Activated T-cell treated with anti-CD3 and anti-CD28 coated beads, Interleukin-2, amount 50 U/mL, for 24 hours (primary cell): Measurements from ENCODE around the gene SNX13.
A peak's percentile ranks its signal among the peaks of the same experiment; 100 is the strongest.
"Not testable (repeated sequence)": the region's sequence is repeated elsewhere in the genome, so short reads cannot be mapped to it uniquely, and the experiment has no call there.

ENCODE experiments used
- DNase-seq: peaks from one replicate; pipeline ENCODE4 v3.0.0-alpha.2; 2020
- H3K27ac Mint-ChIP-seq: 2 replicates; pipeline ENCODE4 v1.8.0; 2020; ENCODE audit warnings: mild to moderate bottlenecking, mixed read lengths
- H3K27me3 Mint-ChIP-seq: 2 replicates; pipeline ENCODE4 v1.8.0; 2020; ENCODE audit warnings: mixed read lengths
- H3K36me3 Mint-ChIP-seq: 2 replicates; pipeline ENCODE4 v1.8.0; 2020; ENCODE audit warnings: low read depth, mixed read lengths
- H3K4me1 Mint-ChIP-seq: 2 replicates; pipeline ENCODE4 v1.8.0; 2020; ENCODE audit warnings: low read depth, mixed read lengths
- H3K4me3 Mint-ChIP-seq: 2 replicates; pipeline ENCODE4 v1.8.0; 2020; ENCODE audit warnings: mild to moderate bottlenecking, moderate library complexity, mixed read lengths
- H3K9me3 Mint-ChIP-seq: 2 replicates; pipeline ENCODE4 v1.8.0; 2020; ENCODE audit warnings: mixed read lengths

Gene SNX13

DNA sequence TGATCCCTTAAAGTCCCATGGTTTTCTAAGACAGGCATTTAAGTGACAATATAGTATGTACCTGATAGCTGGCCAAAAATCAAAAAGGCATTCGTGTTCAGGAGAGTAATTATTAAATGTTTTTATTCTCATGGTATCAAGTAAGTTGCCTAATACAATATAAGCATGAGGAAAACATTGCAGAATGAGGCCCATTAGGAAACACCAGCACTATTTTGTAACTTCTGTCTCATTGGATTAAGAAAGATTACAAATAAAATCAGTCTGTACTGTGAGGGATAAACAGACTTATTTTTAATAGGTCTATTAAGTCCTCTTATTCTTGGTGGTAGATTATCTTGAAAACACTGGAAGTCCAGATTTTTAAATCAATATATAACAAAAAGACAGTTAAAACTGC is 110.1 kb downstream of the SNX13 start:
- no peaks in the 10 kb centered on the region for H3K27me3 Mint-ChIP-seq
- H3K9me3 Mint-ChIP-seq: no peaks in the 10 kb centered on the region
- no peak overlapping the region for H3K4me3 Mint-ChIP-seq
- no peaks in the 10 kb centered on the region for H3K4me1 Mint-ChIP-seq
- no peak overlapping the region for H3K27ac Mint-ChIP-seq
- no peak for DNase-seq
- peaks cover 50% of the 10 kb centered on the region for H3K36me3 Mint-ChIP-seq

DNA sequence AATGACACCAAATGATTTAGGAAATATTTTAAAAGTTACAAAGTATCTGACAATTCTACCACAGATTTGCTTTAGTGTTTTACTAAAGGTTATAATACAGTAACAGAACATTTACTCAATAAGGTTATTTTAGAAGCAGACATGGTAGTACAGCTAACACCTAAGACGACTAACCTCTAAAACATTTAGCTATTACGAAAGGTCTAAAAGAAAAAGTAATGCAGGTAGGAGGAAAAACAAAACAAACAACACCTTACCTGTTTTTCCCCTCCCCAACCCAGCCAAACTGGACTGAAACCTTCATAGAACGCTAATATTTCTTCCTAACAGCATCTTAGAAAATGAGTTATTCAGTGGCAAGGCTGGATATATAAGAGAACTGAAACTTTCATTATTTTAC is 111.3 kb downstream of the SNX13 start:
- H3K9me3 Mint-ChIP-seq: no peaks in the 10 kb centered on the region
- no peaks in the 10 kb centered on the region for H3K4me1 Mint-ChIP-seq
- H3K4me3 Mint-ChIP-seq: no peak overlapping the region
- no peak overlapping the region for H3K27ac Mint-ChIP-seq
- H3K27me3 Mint-ChIP-seq: no peaks in the 10 kb centered on the region
- no peak for DNase-seq
- H3K36me3 Mint-ChIP-seq: peaks cover 46% of the 10 kb centered on the region

DNA sequence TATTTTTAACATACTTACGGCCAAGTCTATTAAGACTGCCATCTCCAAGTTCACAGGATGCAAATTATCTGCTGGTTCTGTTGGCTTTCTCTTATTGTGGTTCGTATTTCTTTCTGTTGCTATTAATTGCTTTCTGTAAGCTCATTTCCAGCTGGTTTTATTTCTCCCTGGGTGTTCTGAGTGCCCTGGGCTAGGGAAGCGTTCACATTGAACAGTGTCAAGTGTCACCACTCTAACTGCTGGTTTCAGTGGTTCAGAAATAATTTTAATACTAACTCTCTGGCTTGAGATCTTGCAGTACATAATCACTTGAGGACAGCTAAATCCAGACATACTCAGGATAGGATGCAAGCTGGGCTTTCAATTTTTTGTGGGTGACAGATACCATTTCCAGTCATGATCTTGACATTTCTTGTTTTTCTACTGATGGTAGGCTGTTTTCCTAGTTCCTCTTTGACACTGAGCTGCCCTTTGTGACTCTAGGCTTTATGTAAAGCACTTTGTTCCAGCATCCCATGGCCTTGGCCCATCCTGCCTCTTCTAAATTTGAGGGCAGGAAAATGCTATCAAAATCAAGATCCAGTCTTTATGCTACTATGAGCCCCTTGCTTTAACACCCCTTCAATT is 117.6 kb downstream of the SNX13 start:
- no peak overlapping the region for H3K27ac Mint-ChIP-seq
- peaks cover 55% of the 10 kb centered on the region for H3K36me3 Mint-ChIP-seq
- H3K4me1 Mint-ChIP-seq: no peaks in the 10 kb centered on the region
- H3K4me3 Mint-ChIP-seq: no peak overlapping the region
- no peaks in the 10 kb centered on the region for H3K9me3 Mint-ChIP-seq
- DNase-seq: no peak
- no peaks in the 10 kb centered on the region for H3K27me3 Mint-ChIP-seq

DNA sequence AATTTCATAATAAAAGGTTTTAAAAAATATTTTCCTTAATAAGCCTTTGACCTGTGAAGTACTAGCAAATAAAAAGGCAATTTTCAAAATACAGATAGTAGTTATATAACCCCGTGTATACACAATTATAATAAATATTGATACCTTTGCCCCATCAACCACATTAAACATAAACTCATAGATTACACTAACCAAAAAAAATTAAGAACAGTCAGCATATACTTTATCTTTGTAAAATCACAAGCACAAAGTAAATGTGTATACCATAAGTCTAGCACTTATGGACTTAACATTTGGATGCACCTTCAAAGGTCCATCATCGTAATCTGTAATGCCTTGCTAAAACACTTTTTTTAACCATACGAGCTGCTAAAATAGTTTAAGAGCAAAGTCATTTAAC is 123.4 kb downstream of the SNX13 start:
- H3K4me1 Mint-ChIP-seq: no peaks in the 10 kb centered on the region
- peaks cover 67% of the 10 kb centered on the region for H3K36me3 Mint-ChIP-seq
- no peak overlapping the region for H3K27ac Mint-ChIP-seq
- H3K27me3 Mint-ChIP-seq: no peaks in the 10 kb centered on the region
- H3K4me3 Mint-ChIP-seq: no peak overlapping the region
- no peak for DNase-seq
- H3K9me3 Mint-ChIP-seq: peaks cover 9% of the 10 kb centered on the region

DNA sequence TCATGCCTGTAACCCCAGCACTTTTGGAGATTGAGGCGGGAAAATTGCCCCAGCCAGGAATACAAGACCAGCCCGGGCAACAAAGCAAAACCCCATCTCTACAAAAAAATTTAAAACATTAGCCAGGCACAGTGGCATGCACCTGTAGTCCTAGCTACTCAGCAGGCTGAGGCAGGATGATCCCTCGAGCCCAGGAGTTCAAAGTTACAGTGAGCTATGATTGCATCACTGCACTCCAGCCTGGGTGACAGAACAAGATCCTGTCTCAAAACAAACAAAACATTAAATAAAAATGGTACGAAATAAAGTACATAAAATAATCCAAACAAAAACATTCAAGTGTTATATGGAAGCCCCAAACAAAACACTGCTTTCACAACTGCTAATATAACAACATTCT is 125.0 kb downstream of the SNX13 start:
- no peaks in the 10 kb centered on the region for H3K27me3 Mint-ChIP-seq
- peaks cover 74% of the 10 kb centered on the region for H3K36me3 Mint-ChIP-seq
- H3K4me1 Mint-ChIP-seq: peaks cover 1% of the 10 kb centered on the region
- H3K4me3 Mint-ChIP-seq: no peak overlapping the region
- no peak for DNase-seq
- H3K9me3 Mint-ChIP-seq: peaks cover 19% of the 10 kb centered on the region
- no peak overlapping the region for H3K27ac Mint-ChIP-seq

DNA sequence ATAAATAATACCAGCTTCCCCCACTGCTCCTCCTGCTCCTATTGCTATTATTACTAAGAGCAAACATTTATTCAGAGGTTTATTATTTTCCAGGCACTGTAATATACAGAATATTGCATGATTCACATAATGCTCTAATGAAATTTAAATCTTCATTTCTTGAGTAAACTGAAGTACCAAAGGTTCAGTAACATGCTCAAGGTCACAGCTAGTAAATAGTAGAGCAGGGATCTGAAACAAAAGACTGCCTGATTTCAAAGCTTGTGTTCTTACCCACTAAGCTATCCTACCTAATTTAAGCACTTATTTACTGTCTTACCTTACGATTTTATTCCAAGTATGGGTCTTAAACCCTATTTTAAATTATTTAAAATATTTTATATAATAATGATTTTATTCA is 126.2 kb downstream of the SNX13 start:
- no peak overlapping the region for H3K4me3 Mint-ChIP-seq
- no peak overlapping the region for H3K27ac Mint-ChIP-seq
- H3K4me1 Mint-ChIP-seq: peaks cover 6% of the 10 kb centered on the region
- H3K27me3 Mint-ChIP-seq: no peaks in the 10 kb centered on the region
- H3K9me3 Mint-ChIP-seq: peaks cover 19% of the 10 kb centered on the region
- H3K36me3 Mint-ChIP-seq: peaks cover 82% of the 10 kb centered on the region
- DNase-seq: no peak

DNA sequence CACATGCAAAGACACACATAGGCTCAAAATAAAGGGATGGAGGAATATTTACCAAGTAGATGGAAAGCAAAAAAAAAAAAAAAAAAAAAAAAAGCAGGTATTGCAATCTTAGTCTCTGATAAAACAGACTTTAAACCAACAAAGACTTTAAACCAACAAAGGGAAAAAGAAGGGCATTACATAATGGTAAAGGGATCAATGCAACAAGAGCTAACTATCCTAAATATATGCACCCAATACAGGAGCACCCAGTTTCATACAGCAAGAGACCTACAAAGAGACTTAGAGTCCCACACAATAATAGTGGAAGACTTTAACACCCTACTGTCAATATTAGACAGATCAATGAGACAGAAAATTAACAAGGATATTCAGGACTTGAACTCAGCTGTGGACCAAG is 131.1 kb downstream of the SNX13 start:
- not testable (repeated sequence) for H3K4me1 Mint-ChIP-seq, H3K27me3 Mint-ChIP-seq, H3K4me3 Mint-ChIP-seq, H3K27ac Mint-ChIP-seq, DNase-seq
- peaks cover 70% of the 10 kb centered on the region for H3K36me3 Mint-ChIP-seq
- peaks cover 19% of the 10 kb centered on the region for H3K9me3 Mint-ChIP-seq

DNA sequence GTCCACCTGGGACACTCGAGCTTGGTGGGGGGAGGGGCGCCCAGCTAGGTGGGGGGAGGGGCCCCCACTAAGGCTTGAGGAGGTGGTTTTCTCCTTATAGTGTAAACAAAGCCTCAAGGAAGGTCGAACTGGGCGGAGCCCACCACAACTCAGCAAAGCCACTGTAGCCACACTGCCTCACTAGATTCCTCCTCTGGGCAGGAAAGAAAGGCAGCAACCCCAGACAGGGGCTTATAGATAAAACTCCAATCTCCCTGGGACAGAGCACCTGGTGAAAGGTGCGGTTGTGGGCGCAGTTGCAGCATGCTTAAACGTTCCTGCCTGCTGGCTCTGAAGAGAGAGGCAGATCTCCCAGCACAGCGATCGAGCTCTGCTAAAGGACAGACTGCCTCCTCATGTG is 133.1 kb downstream of the SNX13 start:
- Mint-ChIP-seq H3K9me3 (peaks cover 13% of the 10 kb centered on the region), H3K4me3 (no peak overlapping the region), H3K4me1 (peaks cover 6% of the 10 kb centered on the region), H3K36me3 (peaks cover 70% of the 10 kb centered on the region), H3K27ac (peak overlapping the region; percentile 4), H3K27me3 (no peaks in the 10 kb centered on the region)
- DNase-seq: no peak

DNA sequence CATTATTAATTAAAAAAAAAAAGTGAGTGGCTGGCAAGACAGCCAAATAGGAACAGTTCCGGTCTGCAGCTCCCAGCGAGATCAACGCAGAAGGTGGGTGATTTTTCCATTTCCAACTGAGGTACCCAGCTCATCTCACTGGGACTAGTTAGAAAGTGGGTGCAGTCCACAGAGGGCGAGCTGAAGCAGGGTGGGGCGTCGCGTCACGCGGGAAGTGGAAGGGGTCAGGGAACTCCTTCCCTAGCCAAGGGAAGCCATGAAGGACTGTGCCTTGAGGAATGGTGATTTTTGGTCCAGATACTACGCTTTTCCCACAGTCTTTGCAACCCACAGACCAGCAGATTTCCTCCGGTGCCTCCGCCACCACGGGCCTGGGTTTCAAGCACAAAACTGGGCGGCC is 133.7 kb downstream of the SNX13 start:
- peaks cover 7% of the 10 kb centered on the region for H3K9me3 Mint-ChIP-seq
- H3K36me3 Mint-ChIP-seq: peaks cover 70% of the 10 kb centered on the region
- no peak for DNase-seq
- no peaks in the 10 kb centered on the region for H3K27me3 Mint-ChIP-seq
- peaks cover 6% of the 10 kb centered on the region for H3K4me1 Mint-ChIP-seq
- no peak overlapping the region for H3K4me3 Mint-ChIP-seq
- no peak overlapping the region for H3K27ac Mint-ChIP-seq

DNA sequence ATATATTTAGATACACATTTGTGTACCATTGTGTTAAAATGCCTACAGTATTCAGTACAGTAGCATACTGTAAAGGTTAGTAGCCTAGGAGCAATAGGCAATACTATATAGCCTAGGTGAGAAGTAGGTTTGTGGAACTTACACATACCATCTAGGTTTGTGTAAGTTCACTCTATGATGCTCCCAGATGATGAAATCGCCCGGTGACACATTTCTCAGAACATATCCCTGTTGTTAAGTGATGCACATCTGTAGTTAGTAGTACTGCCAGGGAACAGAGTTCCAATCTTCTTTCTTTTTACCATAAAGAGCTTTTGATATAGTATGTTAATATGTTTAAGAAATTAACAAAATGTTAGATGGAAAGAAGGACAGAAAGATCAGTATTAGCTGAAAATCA is 138.2 kb downstream of the SNX13 start:
- H3K27ac Mint-ChIP-seq: no peak overlapping the region
- H3K4me1 Mint-ChIP-seq: no peaks in the 10 kb centered on the region
- no peak overlapping the region for H3K4me3 Mint-ChIP-seq
- no peaks in the 10 kb centered on the region for H3K27me3 Mint-ChIP-seq
- H3K36me3 Mint-ChIP-seq: peaks cover 76% of the 10 kb centered on the region
- no peaks in the 10 kb centered on the region for H3K9me3 Mint-ChIP-seq
- DNase-seq: no peak

DNA sequence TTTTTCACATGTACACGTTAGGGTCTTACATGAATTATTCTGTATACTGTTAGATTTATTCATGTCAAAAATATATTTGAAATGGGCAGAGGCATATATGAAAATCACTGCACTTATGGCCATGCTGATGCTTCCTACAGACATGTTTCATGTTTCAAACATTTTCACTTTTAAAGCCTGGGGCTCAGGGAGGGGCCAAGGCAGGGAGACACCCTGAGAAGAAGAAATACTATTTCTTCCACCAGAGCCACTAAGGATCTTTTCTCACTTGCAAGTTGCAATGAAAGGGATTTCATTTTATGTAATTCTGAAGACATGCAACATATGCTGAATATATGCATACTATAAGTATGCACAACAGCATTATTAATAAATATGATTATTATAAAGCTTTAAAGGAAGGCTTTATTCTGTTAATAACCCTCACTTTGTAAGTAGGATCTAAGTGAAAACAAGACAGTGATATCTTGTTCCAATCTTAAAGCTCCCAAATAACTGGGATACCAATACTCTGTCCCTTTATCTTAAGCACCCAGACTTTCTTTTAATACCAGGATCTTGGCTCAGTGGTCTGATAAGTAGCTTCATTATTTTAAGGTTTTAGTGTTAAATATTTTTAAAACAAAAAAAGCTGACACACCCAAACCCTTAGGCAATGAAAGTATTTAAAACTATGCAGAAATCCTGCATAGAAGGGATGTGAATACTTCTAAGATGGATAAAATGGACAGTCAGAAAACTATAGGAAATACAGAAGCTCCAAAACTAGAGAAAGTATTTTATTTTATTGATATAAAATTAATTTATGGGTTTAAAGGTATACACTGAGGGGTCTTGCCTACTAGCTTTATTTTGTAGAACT is 148.0 kb downstream of the SNX13 start:
- H3K36me3 Mint-ChIP-seq: peaks cover 47% of the 10 kb centered on the region
- DNase-seq: no peak
- H3K27ac Mint-ChIP-seq: no peak overlapping the region
- H3K4me3 Mint-ChIP-seq: no peak overlapping the region
- no peaks in the 10 kb centered on the region for H3K9me3 Mint-ChIP-seq
- no peaks in the 10 kb centered on the region for H3K4me1 Mint-ChIP-seq
- H3K27me3 Mint-ChIP-seq: no peaks in the 10 kb centered on the region

DNA sequence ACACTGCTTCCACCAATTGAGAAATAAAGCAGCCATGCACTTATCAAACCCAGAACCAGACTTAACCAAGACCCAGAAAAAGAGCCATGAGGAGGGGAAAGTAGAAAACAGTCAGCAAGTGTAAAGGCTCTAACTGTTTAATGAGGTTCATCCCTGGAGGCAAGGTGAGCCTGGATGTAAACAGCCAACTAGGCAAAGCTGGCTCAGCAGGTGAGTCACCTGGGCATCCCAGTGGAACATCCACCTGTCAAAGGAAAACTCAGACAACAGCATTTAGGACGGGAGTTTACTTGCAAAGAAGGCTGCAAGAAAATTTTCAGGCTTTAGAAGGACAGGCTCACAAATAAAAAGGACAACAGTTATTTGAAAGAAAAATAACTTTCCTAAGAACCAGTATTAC is 153.0 kb downstream of the SNX13 start:
- Mint-ChIP-seq H3K27me3 (no peaks in the 10 kb centered on the region), H3K4me3 (no peak overlapping the region), H3K9me3 (no peaks in the 10 kb centered on the region), H3K36me3 (peaks cover 13% of the 10 kb centered on the region), H3K27ac (no peak overlapping the region), H3K4me1 (no peaks in the 10 kb centered on the region)
- DNase-seq: no peak

DNA sequence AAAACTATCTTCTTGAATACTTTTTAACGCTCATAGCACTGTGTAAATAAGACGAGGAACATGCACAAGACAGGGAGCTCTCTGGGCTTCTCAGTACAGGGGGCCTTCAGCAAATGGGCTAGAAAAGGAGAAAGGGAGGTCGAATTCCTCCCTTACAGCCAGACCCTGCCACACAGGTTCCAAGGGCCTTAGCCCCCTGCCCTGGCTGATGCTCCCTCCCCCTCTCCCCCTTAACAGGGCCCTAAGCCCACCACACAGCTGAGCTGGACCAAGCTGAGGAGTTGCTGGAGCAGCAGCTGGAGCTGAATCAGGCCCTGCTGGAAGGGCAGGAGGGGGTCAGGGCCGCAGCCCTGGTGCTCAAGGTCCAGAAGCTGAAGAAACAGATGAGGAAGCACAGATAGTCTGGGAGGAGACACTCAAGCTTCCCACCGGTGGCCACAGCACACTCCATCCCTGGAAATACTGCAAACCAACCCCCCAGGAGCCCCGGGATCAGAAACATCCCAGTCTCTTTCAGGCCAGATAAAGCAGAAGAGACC is 153.9 kb downstream of the SNX13 start:
- H3K36me3 Mint-ChIP-seq: peaks cover 10% of the 10 kb centered on the region
- peaks cover 2% of the 10 kb centered on the region for H3K4me1 Mint-ChIP-seq
- no peak for DNase-seq
- H3K27me3 Mint-ChIP-seq: no peaks in the 10 kb centered on the region
- H3K9me3 Mint-ChIP-seq: no peaks in the 10 kb centered on the region
- no peak overlapping the region for H3K4me3 Mint-ChIP-seq
- no peak overlapping the region for H3K27ac Mint-ChIP-seq

DNA sequence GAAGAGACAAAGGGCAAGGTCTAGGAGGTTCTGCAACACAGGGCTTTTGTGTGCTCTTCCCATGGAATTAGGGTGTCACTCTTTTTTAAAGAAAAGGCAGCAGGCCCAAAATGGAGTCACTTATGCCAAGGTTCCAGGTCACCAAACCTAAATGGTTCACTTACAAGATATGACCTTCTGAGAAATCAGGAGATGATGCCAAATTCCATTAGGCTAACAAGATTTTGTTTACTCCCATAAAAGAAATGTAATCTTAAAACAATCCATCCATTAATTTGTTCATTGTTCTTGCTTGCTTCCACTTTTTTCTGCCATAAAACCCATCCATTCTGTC is 158.1 kb downstream of the SNX13 start:
- H3K4me3 Mint-ChIP-seq: no peak overlapping the region

DNA sequence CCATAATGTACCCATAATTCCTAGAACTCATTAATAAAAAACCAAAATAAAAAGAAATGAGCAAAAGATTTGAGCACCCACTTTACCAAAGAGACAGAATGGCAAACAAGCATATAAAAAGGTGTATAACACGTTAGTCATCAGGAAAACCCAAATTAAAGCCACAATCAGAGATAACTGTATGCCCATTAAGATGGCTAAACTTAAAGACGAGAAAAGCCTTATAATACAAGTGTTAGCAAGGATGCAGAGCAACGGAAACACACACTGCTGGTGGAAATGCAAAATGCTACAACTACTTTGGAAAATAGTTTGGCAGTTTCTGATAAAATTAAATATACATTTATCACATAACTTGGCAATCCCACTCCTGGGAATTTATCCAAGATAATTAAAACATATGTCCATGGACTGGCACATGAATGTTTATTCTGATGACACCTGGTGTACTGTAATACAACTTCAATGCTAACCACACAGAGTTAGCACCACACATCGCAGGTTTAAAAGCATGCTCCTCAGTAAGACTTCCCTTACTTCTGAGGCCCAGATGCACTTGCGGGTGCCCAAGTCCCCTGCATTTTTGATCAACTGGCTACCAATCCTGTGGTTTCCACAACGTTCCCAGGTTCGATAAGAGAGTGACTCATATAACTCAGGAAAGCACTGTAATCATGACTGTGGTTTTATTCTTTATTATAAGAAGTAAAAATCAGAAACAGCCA is 158.6 kb downstream of the SNX13 start:
- H3K27me3 Mint-ChIP-seq: no peaks in the 10 kb centered on the region

More for the DNA sequence above, 158.1 kb downstream of the SNX13 start:
- Mint-ChIP-seq H3K27ac (no peak overlapping the region), H3K36me3 (no peaks in the 10 kb centered on the region), H3K27me3 (no peaks in the 10 kb centered on the region), H3K9me3 (no peaks in the 10 kb centered on the region), H3K4me1 (peaks cover 2% of the 10 kb centered on the region)
- no peak for DNase-seq

More for the DNA sequence above, 158.6 kb downstream of the SNX13 start:
- no peak overlapping the region for H3K4me3 Mint-ChIP-seq
- peaks cover 2% of the 10 kb centered on the region for H3K4me1 Mint-ChIP-seq
- no peaks in the 10 kb centered on the region for H3K9me3 Mint-ChIP-seq
- DNase-seq: no peak
- H3K27ac Mint-ChIP-seq: no peak overlapping the region
- no peaks in the 10 kb centered on the region for H3K36me3 Mint-ChIP-seq
